ENCODE results near the gene ELOB.

Gene ELOB

GRCh38 chr16:2777231-2777902 lies at the start of gene ELOB:
TSS of gene ELOB (minus strand) at chr16:2777280. CDS start at chr16:2777239, 41 bp downstream.
- Histone ChIP-seq H3K36me3 (ENCODE audit: control insufficient read depth, insufficient read depth, low read length) (peaks cover 14% of the 10 kb centered on the region), H3K27me3 (replicated peaks; ENCODE audit: control insufficient read depth, insufficient read depth, low read length) (no peaks in the 10 kb centered on the region), H3K4me3 (replicated peaks; ENCODE audit: low read depth, low read length) (peak within 1 kb of the TSS; percentile 97)
- no peak for TF ChIP-seq CTCF (IDR thresholded peaks at IDR 0.05; ENCODE audit: insufficient read depth, low read length, poor library complexity, severe bottlenecking)
- DNase-seq (ENCODE audit: extremely low read depth, insufficient read length): peak; percentile 92

GRCh38 chr16:2825906-2826305 lies 48.8 kb upstream of the ELOB start:
- Histone ChIP-seq H3K27me3 (replicated peaks; ENCODE audit: control insufficient read depth, insufficient read depth, low read length) (no peaks in the 10 kb centered on the region; the same call in 1 of the 2 replicates), H3K36me3 (ENCODE audit: control insufficient read depth, insufficient read depth, low read length) (no peaks in the 10 kb centered on the region), H3K4me3 (replicated peaks; ENCODE audit: low read depth, low read length) (no peak overlapping the region)
- TF ChIP-seq CTCF (IDR thresholded peaks at IDR 0.05; ENCODE audit: insufficient read depth, low read length, poor library complexity, severe bottlenecking): no peak
- no peak for DNase-seq (ENCODE audit: extremely low read depth, insufficient read length)

GRCh38 chr16:2825049-2825742 lies 48.1 kb upstream of the ELOB start:
- no peak for DNase-seq (ENCODE audit: extremely low read depth, insufficient read length)
- no peaks in the 10 kb centered on the region for H3K36me3 ChIP-seq (ENCODE audit: control insufficient read depth, insufficient read depth, low read length)
- TF ChIP-seq CTCF (IDR thresholded peaks at IDR 0.05; ENCODE audit: insufficient read depth, low read length, poor library complexity, severe bottlenecking): no peak
- no peaks in the 10 kb centered on the region; the same call in 1 of the 2 replicates for H3K27me3 ChIP-seq (replicated peaks; ENCODE audit: control insufficient read depth, insufficient read depth, low read length)
- H3K4me3 ChIP-seq (replicated peaks; ENCODE audit: low read depth, low read length): no peak overlapping the region

GRCh38 chr16:2824626-2825025 lies 47.5 kb upstream of the ELOB start:
- no peak for DNase-seq (ENCODE audit: extremely low read depth, insufficient read length)
- Histone ChIP-seq H3K4me3 (replicated peaks; ENCODE audit: low read depth, low read length) (no peak overlapping the region), H3K27me3 (replicated peaks; ENCODE audit: control insufficient read depth, insufficient read depth, low read length) (no peaks in the 10 kb centered on the region; the same call in 1 of the 2 replicates), H3K36me3 (ENCODE audit: control insufficient read depth, insufficient read depth, low read length) (no peaks in the 10 kb centered on the region)
- TF ChIP-seq CTCF (IDR thresholded peaks at IDR 0.05; ENCODE audit: insufficient read depth, low read length, poor library complexity, severe bottlenecking): no peak

GRCh38 chr16:2822496-2822895 lies 45.4 kb upstream of the ELOB start:
- H3K36me3 ChIP-seq (ENCODE audit: control insufficient read depth, insufficient read depth, low read length): no peaks in the 10 kb centered on the region
- no peak for DNase-seq (ENCODE audit: extremely low read depth, insufficient read length)
- no peak for TF ChIP-seq CTCF (IDR thresholded peaks at IDR 0.05; ENCODE audit: insufficient read depth, low read length, poor library complexity, severe bottlenecking)
- H3K4me3 ChIP-seq (replicated peaks; ENCODE audit: low read depth, low read length): no peak overlapping the region
- peaks cover 2% of the 10 kb centered on the region; the same call in 1 of the 2 replicates for H3K27me3 ChIP-seq (replicated peaks; ENCODE audit: control insufficient read depth, insufficient read depth, low read length)

Measured in GM06990 (cell line).